GM23338 (cell line): ENCODE measurements around the gene ISG20. TPM values are rescaled to one million over a fixed set of nuclear protein-coding genes. Genes with fewer than 3 reads are reported as not detected.

Experiments
- ATAC-seq: fragments of 200-7000 bp; cut with Tn5 transposase; 3 replicates; pipeline ENCODE4 v1.9.1; 2020
- DNase-seq: peaks from one replicate; pipeline ENCODE4 v3.0.0-alpha.2; 2015; ENCODE audit warnings: low spot score
- H2AFZ ChIP-seq: fragments of 200-600 bp; sonication (generic); 2 replicates; pipeline ENCODE4 v1.8.0; 2016; ENCODE audit warnings: antibody characterized with exemption, mild to moderate bottlenecking, moderate library complexity
- H3F3A ChIP-seq: fragments of 200-600 bp; sonication (generic); replicated peaks from 2 replicates; pipeline ENCODE4 v1.8.0; 2017; ENCODE audit warnings: antibody characterized with exemption, mixed run types, low read depth
- H3K27ac ChIP-seq: fragments of 200-600 bp; sonication (generic); 2 replicates; pipeline ENCODE4 v1.6.1; 2016; ENCODE audit warnings: low read depth
- H3K27me3 ChIP-seq: fragments of 200-600 bp; sonication (generic); 2 replicates; pipeline ENCODE4 v1.8.0; 2016; ENCODE audit warnings: mild to moderate bottlenecking, mixed run types, moderate library complexity; ENCODE audit not compliant: insufficient read depth
- H3K36me3 ChIP-seq: fragments of 200-600 bp; sonication (generic); 2 replicates; pipeline ENCODE4 v1.8.0; 2016; ENCODE audit warnings: mild to moderate bottlenecking; ENCODE audit not compliant: insufficient read depth
- H3K4me1 ChIP-seq: fragments of 200-600 bp; sonication (generic); 2 replicates; pipeline ENCODE4 v1.8.0; 2016; ENCODE audit warnings: mild to moderate bottlenecking, moderate library complexity; ENCODE audit not compliant: insufficient read depth
- H3K4me2 ChIP-seq: fragments of 200-600 bp; sonication (generic); 2 replicates; pipeline ENCODE4 v1.7.1; 2017; ENCODE audit warnings: mixed run types
- H3K4me3 ChIP-seq: fragments of 200-600 bp; sonication (generic); 2 replicates; pipeline ENCODE4 v1.6.1; 2016; ENCODE audit warnings: mixed run types
- H3K79me2 ChIP-seq: fragments of 200-600 bp; sonication (generic); replicated peaks from 2 replicates; pipeline ENCODE4 v1.8.0; 2017; ENCODE audit warnings: mild to moderate bottlenecking; ENCODE audit not compliant: insufficient read depth
- H3K9me2 ChIP-seq: fragments of 200-600 bp; sonication (generic); 2 replicates; pipeline ENCODE4 v1.8.0; 2017; ENCODE audit not compliant: insufficient read depth
- H4K20me1 ChIP-seq: fragments of 200-600 bp; sonication (generic); replicated peaks from 2 replicates; pipeline ENCODE4 v1.8.0; 2017; ENCODE audit warnings: mild to moderate bottlenecking; ENCODE audit not compliant: insufficient read depth
- H3K27ac Mint-ChIP-seq: 2 replicates; pipeline ENCODE4 v1.8.0; 2020; ENCODE audit warnings: inconsistent platforms, mild to moderate bottlenecking, moderate library complexity, mixed read lengths
- H3K27me3 Mint-ChIP-seq: 3 replicates; pipeline ENCODE4 v1.8.0; 2022; ENCODE audit warnings: low read depth, mild to moderate bottlenecking, moderate library complexity, mixed read lengths, inconsistent platforms; ENCODE audit not compliant: insufficient read depth, poor library complexity
- H3K36me3 Mint-ChIP-seq: 3 replicates; pipeline ENCODE4 v1.8.0; 2021; ENCODE audit warnings: low read depth, mild to moderate bottlenecking, inconsistent platforms, moderate library complexity, mixed read lengths
- H3K4me1 Mint-ChIP-seq: 3 replicates; pipeline ENCODE4 v1.8.0; 2020; ENCODE audit warnings: mild to moderate bottlenecking, inconsistent platforms, mixed read lengths
- H3K4me3 Mint-ChIP-seq: 3 replicates; pipeline ENCODE4 v1.8.0; 2021; ENCODE audit warnings: moderate library complexity, mild to moderate bottlenecking, inconsistent platforms, mixed read lengths
- H3K9me3 Mint-ChIP-seq: 3 replicates; pipeline ENCODE4 v1.8.0; 2020; ENCODE audit warnings: moderate library complexity, mild to moderate bottlenecking, inconsistent platforms, mixed read lengths
- CREB1 ChIP-seq: fragments of 250-450 bp; sonication (Bioruptor Pico); IDR thresholded peaks from 2 replicates; pipeline ENCODE4 v1.5.0; 2020; ENCODE audit warnings: low read depth, mild to moderate bottlenecking, moderate library complexity
- CTCF ChIP-seq, 2 experiments: fragments of 200-600 bp in 1 of 2; sonication (generic) in 1 of 2; conservative IDR thresholded peaks; 2 replicates each; pipeline versions ENCODE4 v1.5.1 to v1.6.1; 2016 to 2017; ENCODE audit warnings: antibody characterized with exemption in 2 of 2, low read depth in 2 of 2, mild to moderate bottlenecking in 2 of 2, moderate library complexity in 1 of 2
- ETS1 ChIP-seq: IDR thresholded peaks from 2 replicates; pipeline ENCODE4 v1.6.1; 2016; ENCODE audit warnings: antibody characterized with exemption
- EZH2 ChIP-seq: fragments of 200-600 bp; sonication (generic); IDR thresholded peaks from one replicate; pipeline ENCODE4 v1.8.0; 2017; ENCODE audit warnings: antibody characterized with exemption, mild to moderate bottlenecking, low read depth; ENCODE audit not compliant: unreplicated experiment
- EZH2phosphoT487 ChIP-seq: fragments of 200-600 bp; sonication (generic); IDR thresholded peaks from one replicate; pipeline ENCODE4 v1.8.1; 2018; ENCODE audit warnings: antibody characterized with exemption; ENCODE audit not compliant: unreplicated experiment
- JUNB ChIP-seq: IDR thresholded peaks from one replicate; pipeline ENCODE4 v1.6.1; 2016; ENCODE audit warnings: antibody characterized with exemption; ENCODE audit not compliant: unreplicated experiment
- NANOG ChIP-seq: IDR thresholded peaks from 2 replicates; pipeline ENCODE4 v1.6.1; 2016; ENCODE audit warnings: antibody characterized with exemption, borderline replicate concordance
- POLR2AphosphoS5 ChIP-seq: IDR thresholded peaks from 2 replicates; pipeline ENCODE4 v1.6.1; 2016; ENCODE audit warnings: antibody characterized with exemption, low read depth
- REST ChIP-seq: IDR thresholded peaks from one replicate; pipeline ENCODE4 v1.6.1; 2018; ENCODE audit warnings: antibody characterized with exemption; ENCODE audit not compliant: unreplicated experiment
- STAT1 ChIP-seq: IDR thresholded peaks from one replicate; pipeline ENCODE4 v1.6.1; 2016; ENCODE audit warnings: antibody characterized with exemption; ENCODE audit not compliant: unreplicated experiment
- ZNF114 ChIP-seq: fragments of 250-450 bp; sonication (Bioruptor Pico); IDR thresholded peaks from 2 replicates; pipeline ENCODE4 v1.5.0; 2020; ENCODE audit warnings: mild to moderate bottlenecking, moderate library complexity
- ZNF331 ChIP-seq: fragments of 250-450 bp; sonication (Bioruptor Pico); IDR thresholded peaks from 2 replicates; pipeline ENCODE4 v1.5.0; 2020; ENCODE audit warnings: low read depth, mild to moderate bottlenecking, moderate library complexity
- ZNF462 ChIP-seq: fragments of 250-450 bp; sonication (Bioruptor Pico); IDR thresholded peaks from 2 replicates; pipeline ENCODE4 v1.5.0; 2020; ENCODE audit warnings: mild to moderate bottlenecking, moderate library complexity
- polyA plus RNA-seq: library from polyadenylated mRNA; unstranded; fragments of >200 nt; fragmentation: Nextera tagmentation; extraction: Ambion mirVana; gene quantifications from 2 replicates; pipeline ENCODE4 v1.2.1, GENCODE V29; 2016
- total RNA-seq: library from RNA; depleted of rRNA; stranded (reverse); fragments of >200 nt; shearing (Covaris generic); gene quantifications from 2 replicates; pipeline ENCODE4 v1.2.3, GENCODE V29; 2014

ISG20 gene
- total and polyA plus RNA-seq, 2 experiments from 2014 or later = 3.2 to 3.7 TPM

GRCh38 chr15:88646951-88647350 lies 8.1 kb downstream of the ISG20 start:
- Histone ChIP-seq H3K4me2 (no peak overlapping the region), H3K9me2 (no peaks in the 10 kb centered on the region), H4K20me1 (no peaks in the 10 kb centered on the region), H2AFZ (no peak overlapping the region), H3K79me2 (no peaks in the 10 kb centered on the region), H3K4me3 (no peak overlapping the region), H3F3A (no peaks in the 10 kb centered on the region), H3K27ac (no peak overlapping the region), H3K36me3 (no peaks in the 10 kb centered on the region), H3K4me1 (no peaks in the 10 kb centered on the region), H3K27me3 (no peaks in the 10 kb centered on the region)
- Mint-ChIP-seq H3K4me1 (peaks cover 18% of the 10 kb centered on the region), H3K27me3 (peaks cover 9% of the 10 kb centered on the region), H3K4me3 (no peak overlapping the region), H3K36me3 (no peaks in the 10 kb centered on the region), H3K27ac (no peak overlapping the region), H3K9me3 (no peaks in the 10 kb centered on the region)
- TF ChIP-seq POLR2AphosphoS5 (no peak), CREB1 (CRISPR knock-in tag) (no peak), ETS1 (no peak), CTCF (conservative IDR thresholded peaks at IDR 0.05; ENCODE audit: low read depth in 2 of 2) (no peak), ZNF114 (CRISPR knock-in tag) (no peak), EZH2phosphoT487 (no peak), REST (no peak), ZNF331 (no peak), JUNB (no peak), EZH2 (no peak), NANOG (no peak), STAT1 (no peak), ZNF462 (CRISPR knock-in tag) (no peak)
- ATAC-seq (no peak), DNase-seq (no peak)
